ENCODE measurements around the gene SYTL2.
"Not testable (repeated sequence)": the region's sequence is repeated elsewhere in the genome, so short reads cannot be mapped to it uniquely, and the experiment has no call there.

SYTL2 gene, protein sequence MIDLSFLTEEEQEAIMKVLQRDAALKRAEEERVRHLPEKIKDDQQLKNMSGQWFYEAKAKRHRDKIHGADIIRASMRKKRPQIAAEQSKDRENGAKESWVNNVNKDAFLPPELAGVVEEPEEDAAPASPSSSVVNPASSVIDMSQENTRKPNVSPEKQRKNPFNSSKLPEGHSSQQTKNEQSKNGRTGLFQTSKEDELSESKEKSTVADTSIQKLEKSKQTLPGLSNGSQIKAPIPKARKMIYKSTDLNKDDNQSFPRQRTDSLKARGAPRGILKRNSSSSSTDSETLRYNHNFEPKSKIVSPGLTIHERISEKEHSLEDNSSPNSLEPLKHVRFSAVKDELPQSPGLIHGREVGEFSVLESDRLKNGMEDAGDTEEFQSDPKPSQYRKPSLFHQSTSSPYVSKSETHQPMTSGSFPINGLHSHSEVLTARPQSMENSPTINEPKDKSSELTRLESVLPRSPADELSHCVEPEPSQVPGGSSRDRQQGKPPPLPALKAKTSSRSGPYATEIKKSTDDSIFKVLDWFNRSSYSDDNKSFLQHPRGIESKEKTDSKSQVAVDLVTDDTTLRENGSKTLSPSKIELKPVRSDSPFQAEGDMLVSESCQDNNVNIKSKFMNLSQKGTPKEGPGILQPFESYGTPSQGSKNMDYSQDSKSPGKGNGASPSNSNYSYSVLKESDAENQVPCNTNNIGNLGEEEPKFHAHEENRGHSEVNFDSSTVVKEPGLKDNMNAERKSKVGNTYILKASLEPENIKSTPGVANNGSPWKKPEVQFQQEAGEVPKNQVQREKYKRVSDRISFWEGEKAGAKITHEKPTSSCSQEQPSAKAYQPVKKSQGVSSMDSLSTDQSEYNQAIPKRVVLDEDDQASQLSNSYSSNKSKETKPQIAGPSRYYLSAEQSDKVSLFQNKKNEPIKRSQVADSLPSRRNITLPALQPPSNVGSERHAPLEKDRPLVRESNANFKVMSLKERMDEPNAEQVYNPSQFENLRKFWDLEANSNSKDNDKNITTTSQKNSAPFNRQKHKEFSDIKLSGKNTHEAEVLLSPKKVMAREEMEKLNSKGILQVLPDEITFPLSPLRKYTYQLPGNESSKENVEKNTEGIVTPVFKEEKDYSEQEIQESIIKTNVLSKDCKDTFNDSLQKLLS (N-terminal part only)

DNA sequence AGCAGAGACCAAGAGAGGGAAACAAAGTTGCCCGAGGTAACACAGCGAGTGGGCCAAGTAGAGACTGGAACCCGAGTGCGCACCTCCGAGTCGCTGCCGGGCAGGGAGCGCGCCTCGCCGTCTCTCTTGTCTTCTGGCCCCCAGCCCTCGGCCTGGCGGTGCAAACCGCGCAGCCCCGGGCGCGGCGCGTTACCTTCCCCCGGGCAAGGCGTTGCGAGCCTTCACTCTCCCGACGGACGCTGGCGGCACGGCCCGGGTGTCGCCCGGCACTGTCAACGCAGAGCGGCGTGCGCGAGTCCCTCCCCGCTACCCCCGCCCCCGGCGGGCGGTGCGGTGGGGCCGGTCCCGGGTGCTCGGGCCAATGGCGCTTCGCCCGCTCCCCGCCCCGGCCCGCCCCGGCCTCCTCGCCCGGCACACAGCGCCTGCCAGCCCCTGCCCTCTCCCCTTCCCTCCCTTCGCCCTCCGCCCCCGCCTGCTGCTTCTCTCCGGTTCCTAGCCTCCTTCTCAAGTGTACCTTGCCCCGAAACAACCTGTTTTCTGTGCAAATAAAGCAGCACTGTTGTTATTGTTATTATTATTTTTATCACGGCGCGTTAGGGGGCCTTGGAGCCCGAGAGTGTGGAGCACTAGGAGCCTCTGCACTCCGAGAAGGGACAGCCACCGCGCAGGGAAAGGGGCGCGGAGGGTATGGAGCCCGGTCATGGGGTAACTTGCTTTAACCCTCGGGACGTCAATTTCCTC, at the start of gene SYTL2:
SYTL2 (minus strand) TSS at position 271 of the 741 bp plus-strand sequence. CDS start 53,416 bp downstream, outside the sequence.
- Mint-ChIP-seq H3K27me3 (no peaks in the 10 kb centered on the region), H3K27ac (peak within 1 kb of the TSS; percentile 79), H3K36me3 (ENCODE audit: low read depth) (no peaks in the 10 kb centered on the region), H3K9me3 (no peaks in the 10 kb centered on the region), H3K4me3 (peak within 1 kb of the TSS; percentile 81), H3K4me1 (ENCODE audit: low read depth) (peaks cover 45% of the 10 kb centered on the region)
- DNase-seq: peak; percentile 87

DNA sequence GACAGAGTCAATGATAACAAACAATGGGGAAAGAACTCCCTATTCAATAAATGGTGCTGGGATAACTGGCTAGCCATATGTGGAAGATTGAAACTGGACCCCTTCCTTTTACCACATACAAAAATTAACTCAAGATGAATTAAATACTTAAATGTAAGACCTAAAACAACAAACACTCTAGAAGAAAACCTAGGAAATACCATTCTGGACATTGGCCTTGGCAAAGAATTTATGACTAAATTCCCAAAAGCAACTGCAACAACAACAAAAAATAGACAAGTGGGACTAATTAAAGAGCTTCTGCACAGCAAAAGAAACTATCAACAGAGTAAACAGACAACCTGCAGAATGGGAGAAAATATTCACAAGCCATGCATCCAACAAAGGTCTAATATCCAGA, 48.6 kb upstream of the SYTL2 start:
- not testable (repeated sequence) for H3K36me3 Mint-ChIP-seq (ENCODE audit: low read depth); H3K27me3 Mint-ChIP-seq; H3K4me3 Mint-ChIP-seq; H3K4me1 Mint-ChIP-seq (ENCODE audit: low read depth); H3K27ac Mint-ChIP-seq; DNase-seq; H3K9me3 Mint-ChIP-seq

DNA sequence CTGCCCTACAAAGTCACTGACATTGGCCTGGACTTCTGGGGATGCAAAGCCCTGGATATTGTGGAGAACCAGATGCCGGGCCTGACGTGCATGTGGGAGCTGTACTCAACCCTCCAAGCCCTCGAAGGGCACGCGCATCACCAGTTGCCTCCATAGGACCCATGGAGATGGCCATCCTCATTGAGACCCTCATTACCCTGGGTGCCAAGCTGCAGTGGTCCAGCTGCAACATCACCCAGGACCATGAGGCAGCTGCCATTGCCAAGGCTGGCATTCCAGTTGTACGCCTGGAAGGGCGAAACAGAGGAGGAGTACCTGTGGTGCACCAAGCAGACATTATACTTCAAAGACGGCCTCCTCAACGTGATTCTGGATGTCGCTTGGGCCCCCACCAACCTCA, 46.2 kb upstream of the SYTL2 start:
- H3K4me1 Mint-ChIP-seq (ENCODE audit: low read depth): peaks cover 14% of the 10 kb centered on the region

DNA sequence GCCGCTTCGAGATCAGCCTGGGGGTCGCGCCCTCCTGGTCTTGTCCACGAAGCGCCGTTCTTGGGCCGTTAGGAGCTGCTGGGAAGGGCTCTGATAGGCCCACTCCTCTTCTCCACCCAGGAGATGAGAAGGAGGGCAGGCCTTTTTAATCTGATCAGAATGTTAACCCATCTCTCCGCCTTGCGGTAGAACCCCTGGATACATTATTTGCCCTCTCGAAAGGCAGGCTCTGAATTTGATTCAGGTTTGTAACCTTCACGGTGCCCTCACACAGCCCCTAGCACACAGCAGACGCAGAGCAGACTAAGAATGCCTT, 44.4 kb upstream of the SYTL2 start, which contains the start of gene CCDC83:
CCDC83 (plus strand) TSS at position 43 of the 316 bp plus-strand sequence. CDS start 9,741 bp downstream, outside the sequence.
- no peak for DNase-seq
- peaks cover 13% of the 10 kb centered on the region for H3K36me3 Mint-ChIP-seq (ENCODE audit: low read depth)
- H3K27ac Mint-ChIP-seq: peak within 1 kb of the TSS; percentile 95
- peaks cover 3% of the 10 kb centered on the region for H3K9me3 Mint-ChIP-seq
- no peaks in the 10 kb centered on the region for H3K27me3 Mint-ChIP-seq
- H3K4me1 Mint-ChIP-seq (ENCODE audit: low read depth): peaks cover 16% of the 10 kb centered on the region
- peak within 1 kb of the TSS; percentile 86 for H3K4me3 Mint-ChIP-seq

More for the DNA sequence above, 46.2 kb upstream of the SYTL2 start:
- Mint-ChIP-seq H3K27ac (no peak overlapping the region), H3K36me3 (ENCODE audit: low read depth) (peaks cover 8% of the 10 kb centered on the region), H3K9me3 (no peaks in the 10 kb centered on the region), H3K27me3 (peaks cover 1% of the 10 kb centered on the region), H3K4me3 (no peak overlapping the region)
- no peak for DNase-seq

DNA sequence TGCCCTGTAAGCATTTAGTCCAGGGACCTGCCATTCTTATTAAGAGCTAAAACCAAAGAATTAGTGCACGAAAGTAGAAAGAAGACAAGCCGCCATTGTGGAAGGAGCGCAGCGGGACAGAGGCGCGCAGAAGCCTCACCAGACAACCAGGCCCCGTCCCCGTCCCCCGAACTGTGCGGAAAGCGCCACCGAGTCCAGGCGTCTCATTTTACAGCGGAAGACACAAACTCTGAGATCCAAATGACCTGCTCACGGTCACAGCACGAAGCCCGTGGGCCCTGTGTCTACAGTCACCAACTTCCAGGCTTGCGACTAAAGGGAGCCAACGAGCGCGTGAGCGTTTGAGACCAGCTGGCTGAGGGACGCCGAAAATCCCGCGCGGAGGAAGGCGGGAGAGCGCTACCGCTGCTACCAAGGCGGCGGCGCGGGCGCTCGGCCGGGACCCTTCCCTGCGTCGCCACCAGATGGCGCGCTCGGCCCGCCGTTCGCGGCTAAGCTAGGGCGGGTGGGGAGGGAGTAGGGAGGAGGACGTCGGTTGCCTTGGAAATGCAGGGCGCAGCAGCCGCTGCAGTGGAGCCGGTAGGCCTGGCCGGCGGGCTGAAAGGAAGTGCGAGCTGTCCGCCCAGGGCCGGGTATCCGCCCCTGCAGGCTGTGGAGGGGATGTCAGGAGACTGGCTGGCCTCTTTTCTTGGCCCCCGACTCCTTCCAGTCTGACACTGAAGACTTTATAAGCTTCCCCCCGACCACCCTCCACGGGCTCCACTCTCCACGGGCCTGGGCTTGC, 43.8 kb upstream of the SYTL2 start:
- Mint-ChIP-seq H3K9me3 (peaks cover 4% of the 10 kb centered on the region), H3K4me1 (ENCODE audit: low read depth) (peaks cover 16% of the 10 kb centered on the region), H3K27ac (peak overlapping the region; percentile 95), H3K27me3 (no peaks in the 10 kb centered on the region), H3K36me3 (ENCODE audit: low read depth) (peaks cover 16% of the 10 kb centered on the region), H3K4me3 (peak overlapping the region; percentile 86)
- peak; percentile 99 for DNase-seq

DNA sequence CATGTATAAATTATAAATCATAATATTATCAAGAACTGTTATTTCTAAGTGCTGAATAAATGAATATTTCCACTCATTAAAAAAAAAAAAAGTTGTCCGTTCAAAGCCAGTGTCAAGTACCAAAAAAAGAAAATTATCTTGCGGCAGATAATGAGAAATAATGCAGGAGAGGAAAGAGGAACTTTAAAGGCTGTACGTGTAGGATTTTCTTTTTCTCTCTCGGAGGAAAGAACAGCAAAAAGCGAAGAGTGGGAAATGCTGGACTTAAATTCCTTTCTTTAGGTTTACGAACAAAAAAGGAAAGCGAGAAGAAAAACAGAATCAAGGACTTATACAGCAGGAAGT, 43.2 kb upstream of the SYTL2 start:
- no peak for DNase-seq
- peak overlapping the region; percentile 86 for H3K4me3 Mint-ChIP-seq
- H3K27ac Mint-ChIP-seq: peak overlapping the region; percentile 95
- peaks cover 16% of the 10 kb centered on the region for H3K4me1 Mint-ChIP-seq (ENCODE audit: low read depth)
- peaks cover 4% of the 10 kb centered on the region for H3K9me3 Mint-ChIP-seq
- H3K27me3 Mint-ChIP-seq: no peaks in the 10 kb centered on the region
- peaks cover 16% of the 10 kb centered on the region for H3K36me3 Mint-ChIP-seq (ENCODE audit: low read depth)

DNA sequence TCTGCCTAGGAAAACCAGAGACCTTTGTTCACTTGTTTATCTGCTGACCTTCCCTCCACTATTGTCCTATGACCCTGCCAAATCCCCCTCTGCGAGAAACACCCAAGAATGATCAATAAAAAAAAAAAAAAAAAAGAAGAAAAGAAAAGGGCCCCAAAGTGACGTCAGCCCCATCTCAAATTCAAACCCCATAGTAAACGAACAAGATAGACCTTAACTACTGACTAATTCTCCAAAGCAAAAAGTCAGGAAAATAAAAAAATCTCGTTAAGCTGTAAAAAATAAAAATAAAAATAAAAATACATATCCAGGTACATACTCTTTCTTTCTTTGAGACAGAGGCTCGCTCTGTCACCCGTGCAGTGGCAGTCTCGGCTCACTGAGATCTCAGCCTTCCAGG, 42.6 kb upstream of the SYTL2 start:
- not testable (repeated sequence) for DNase-seq, H3K9me3 Mint-ChIP-seq, H3K27me3 Mint-ChIP-seq, H3K27ac Mint-ChIP-seq
- peaks cover 16% of the 10 kb centered on the region for H3K4me1 Mint-ChIP-seq (ENCODE audit: low read depth)
- H3K36me3 Mint-ChIP-seq (ENCODE audit: low read depth): peaks cover 16% of the 10 kb centered on the region
- H3K4me3 Mint-ChIP-seq: peak overlapping the region; percentile 86

DNA sequence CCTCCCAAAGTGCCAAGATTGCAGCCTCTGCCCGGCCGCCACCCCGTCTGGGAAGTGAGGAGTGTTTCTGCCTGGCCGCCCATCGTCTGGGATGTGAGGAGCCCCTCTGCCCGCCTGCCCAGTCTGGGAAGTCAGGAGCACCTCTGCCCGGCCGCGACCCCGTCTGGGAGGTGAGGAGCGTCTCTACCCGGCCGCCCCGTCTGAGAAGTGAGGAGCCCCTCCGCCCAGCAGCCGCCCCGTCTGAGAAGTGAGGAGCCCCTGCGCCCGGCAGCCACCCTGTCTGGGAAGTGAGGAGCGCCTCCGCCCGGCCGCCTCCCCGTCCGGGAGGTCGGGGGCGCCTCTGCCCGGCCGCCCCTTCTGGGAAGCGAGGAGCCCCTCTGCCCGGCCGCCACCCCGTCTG, 41.8 kb upstream of the SYTL2 start:
- H3K4me1 Mint-ChIP-seq (ENCODE audit: low read depth): peaks cover 16% of the 10 kb centered on the region
- DNase-seq, H3K9me3 Mint-ChIP-seq, H3K27ac Mint-ChIP-seq, H3K4me3 Mint-ChIP-seq, H3K27me3 Mint-ChIP-seq: not testable (repeated sequence)
- peaks cover 16% of the 10 kb centered on the region for H3K36me3 Mint-ChIP-seq (ENCODE audit: low read depth)

DNA sequence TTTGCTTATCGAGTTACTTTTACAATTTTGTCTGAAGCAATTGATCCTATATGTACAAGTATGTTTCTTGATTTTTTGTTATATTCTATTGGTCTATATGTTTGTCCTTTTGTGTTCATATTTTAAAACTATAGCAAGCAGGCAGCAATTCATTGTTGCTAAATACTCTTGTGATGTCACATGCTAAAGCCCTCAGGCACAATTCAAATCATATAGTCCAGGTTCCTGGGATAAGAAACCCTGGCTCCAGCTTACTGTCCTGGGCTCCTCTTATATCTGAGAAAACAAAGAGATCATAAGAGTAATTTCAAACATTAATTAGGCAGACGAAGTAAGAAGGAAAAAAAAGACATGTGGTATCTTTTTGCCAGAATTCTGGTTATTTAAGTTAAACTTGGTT, 37.6 kb upstream of the SYTL2 start:
- Mint-ChIP-seq H3K4me1 (ENCODE audit: low read depth) (peaks cover 16% of the 10 kb centered on the region), H3K4me3 (no peak overlapping the region), H3K27me3 (no peaks in the 10 kb centered on the region), H3K27ac (no peak overlapping the region), H3K36me3 (ENCODE audit: low read depth) (peaks cover 10% of the 10 kb centered on the region), H3K9me3 (peaks cover 6% of the 10 kb centered on the region)
- DNase-seq: no peak

DNA sequence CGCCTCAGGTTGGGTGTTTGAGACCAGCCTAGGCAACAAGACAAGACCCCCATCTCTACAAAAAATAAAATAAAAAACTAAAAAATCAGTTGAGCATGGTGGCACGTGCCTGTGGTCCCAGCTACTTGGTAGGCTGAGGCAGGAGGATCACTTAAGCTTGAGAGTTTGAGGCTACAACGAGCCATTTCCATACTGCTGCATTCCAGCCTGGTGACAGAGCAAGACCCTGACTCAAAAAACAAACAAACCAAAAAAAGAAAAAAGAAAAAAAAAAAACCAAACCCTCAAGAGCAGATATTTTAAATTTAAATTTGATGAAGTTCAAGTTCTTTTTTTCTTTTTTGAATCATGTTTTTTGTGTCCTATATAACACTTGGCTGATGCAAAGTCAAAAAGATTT, 37.1 kb upstream of the SYTL2 start:
- no peak overlapping the region for H3K4me3 Mint-ChIP-seq
- H3K9me3 Mint-ChIP-seq: peaks cover 6% of the 10 kb centered on the region
- H3K4me1 Mint-ChIP-seq (ENCODE audit: low read depth): peaks cover 15% of the 10 kb centered on the region
- no peak overlapping the region for H3K27ac Mint-ChIP-seq
- no peaks in the 10 kb centered on the region for H3K27me3 Mint-ChIP-seq
- H3K36me3 Mint-ChIP-seq (ENCODE audit: low read depth): peaks cover 7% of the 10 kb centered on the region
- no peak for DNase-seq

DNA sequence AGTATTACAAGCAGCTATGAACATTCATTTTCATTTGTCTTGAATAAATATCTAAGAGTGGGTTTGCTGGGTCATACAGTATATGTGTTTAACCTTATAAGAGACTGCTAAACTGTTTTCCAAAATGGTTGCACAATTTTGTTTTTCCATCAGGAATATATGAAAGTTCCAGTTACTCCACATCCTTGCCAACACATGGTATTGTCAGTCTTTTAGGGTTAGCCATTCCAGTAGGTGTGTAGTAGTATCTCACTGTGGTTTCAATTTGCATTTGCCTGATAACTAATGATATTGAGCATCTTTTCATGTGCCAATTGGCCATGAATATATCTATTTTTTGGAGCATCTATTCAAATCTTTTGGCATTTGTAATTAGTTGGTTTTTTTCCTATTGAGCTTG, 36.5 kb upstream of the SYTL2 start:
- Mint-ChIP-seq H3K9me3 (peaks cover 6% of the 10 kb centered on the region), H3K27me3 (no peaks in the 10 kb centered on the region), H3K27ac (no peak overlapping the region), H3K4me1 (ENCODE audit: low read depth) (peaks cover 15% of the 10 kb centered on the region), H3K4me3 (no peak overlapping the region), H3K36me3 (ENCODE audit: low read depth) (peaks cover 7% of the 10 kb centered on the region)
- DNase-seq: no peak

DNA sequence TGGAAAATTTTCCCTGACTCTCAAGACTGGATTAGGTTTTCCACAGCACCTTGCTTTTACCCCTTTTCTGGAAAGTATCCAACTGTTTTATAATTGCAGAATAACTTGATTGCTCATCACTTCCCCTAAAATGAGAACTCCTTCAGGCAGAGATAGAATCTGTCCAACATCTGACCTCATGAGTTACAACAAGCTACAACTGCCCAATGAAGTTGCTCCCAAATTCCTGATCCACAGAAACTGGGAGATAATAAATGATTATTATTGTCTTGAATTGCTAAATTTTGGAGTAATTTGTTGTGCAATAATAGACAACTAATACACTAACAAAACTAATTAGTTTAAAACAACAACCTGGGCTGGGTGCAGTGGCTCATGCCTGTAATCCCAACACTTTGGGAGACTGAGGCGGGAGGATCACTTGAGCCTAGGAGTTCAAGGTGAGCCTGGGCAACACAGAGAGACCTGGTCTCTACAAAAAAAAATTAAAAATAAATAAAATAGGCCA, 34.2 kb upstream of the SYTL2 start:
- H3K4me1 Mint-ChIP-seq (ENCODE audit: low read depth): peaks cover 20% of the 10 kb centered on the region
- peaks cover 3% of the 10 kb centered on the region for H3K9me3 Mint-ChIP-seq
- no peak overlapping the region for H3K4me3 Mint-ChIP-seq
- H3K27me3 Mint-ChIP-seq: no peaks in the 10 kb centered on the region
- no peak overlapping the region for H3K27ac Mint-ChIP-seq
- peaks cover 1% of the 10 kb centered on the region for H3K36me3 Mint-ChIP-seq (ENCODE audit: low read depth)
- DNase-seq: no peak

DNA sequence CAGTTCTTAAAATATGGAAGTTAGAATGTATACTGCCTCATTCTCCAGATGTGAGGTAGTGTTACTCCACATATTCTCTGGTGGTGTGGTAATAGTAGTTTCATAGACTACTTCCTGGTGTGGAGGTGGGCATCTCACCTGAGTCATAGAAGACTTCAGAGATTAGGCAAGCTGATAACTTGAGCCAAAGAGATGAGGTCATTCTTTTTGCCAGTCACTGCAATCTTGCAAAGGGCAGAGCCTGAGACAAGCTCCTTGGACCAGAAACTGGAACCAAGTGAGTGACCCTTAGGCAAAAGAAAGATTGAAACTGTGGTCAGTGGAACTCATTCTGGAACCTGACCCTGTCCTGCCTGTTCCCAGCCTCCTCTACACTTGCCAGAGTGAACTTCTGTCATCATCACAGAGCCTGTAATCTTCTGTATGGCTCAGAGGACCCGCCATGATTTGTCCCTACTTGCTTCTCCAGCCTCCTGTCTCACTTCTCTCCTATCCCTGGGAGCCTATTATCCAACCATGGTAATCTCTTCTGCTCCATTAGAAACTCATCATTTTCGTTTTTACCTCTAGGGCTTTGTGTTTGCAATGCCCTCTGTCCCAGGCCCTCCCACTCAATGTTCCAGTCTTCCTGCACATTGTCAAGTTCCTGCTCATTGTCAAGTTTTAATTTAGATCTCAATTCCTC, 33.6 kb upstream of the SYTL2 start:
- Mint-ChIP-seq H3K9me3 (peaks cover 2% of the 10 kb centered on the region), H3K36me3 (ENCODE audit: low read depth) (no peaks in the 10 kb centered on the region), H3K27ac (no peak overlapping the region), H3K27me3 (no peaks in the 10 kb centered on the region), H3K4me1 (ENCODE audit: low read depth) (peaks cover 20% of the 10 kb centered on the region), H3K4me3 (no peak overlapping the region)
- no peak for DNase-seq

All from activated T-cell treated with anti-CD3 and anti-CD28 coated beads, Interleukin-2, amount 50 U/mL, for 24 hours (primary cell).